GM12878 (cell line): ENCODE results near the gene NEB. TPM values are rescaled to one million over a fixed set of nuclear protein-coding genes. Genes with fewer than 3 reads are reported as not detected.

Source experiments
- BHLHE40 ChIP-seq, 2 experiments: fragments of 450-650 bp in 1 of 2; IDR thresholded peaks; 2 replicates each; pipeline ENCODE4 v1.6.1; 2011 to 2017; ENCODE audit warnings: low read depth in 2 of 2, borderline replicate concordance in 1 of 2, improper control_type of control experiment in 1 of 2, low read length in 1 of 2, mild to moderate bottlenecking in 1 of 2
- CHD4 ChIP-seq: fragments of 200-600 bp; sonication (generic); IDR thresholded peaks from 2 replicates; pipeline ENCODE4 v1.6.1; 2016; ENCODE audit warnings: mild to moderate bottlenecking
- NFYB ChIP-seq: IDR thresholded peaks from 2 replicates; pipeline ENCODE4 v1.6.1; 2011; ENCODE audit warnings: low read depth, mild to moderate bottlenecking, low read length, improper control_type of control experiment, moderate library complexity; ENCODE audit not compliant: insufficient read depth
- NRF1 ChIP-seq: conservative IDR thresholded peaks from 2 replicates; pipeline ENCODE4 v1.6.1; 2011; ENCODE audit warnings: mild to moderate bottlenecking, low read depth, low read length, improper control_type of control experiment
- PAX5 ChIP-seq: IDR thresholded peaks from 2 replicates; pipeline ENCODE4 v1.6.1; 2011; ENCODE audit warnings: low read depth, low read length, borderline replicate concordance
- SIX5 ChIP-seq: IDR thresholded peaks from 2 replicates; pipeline ENCODE4 v1.6.1; 2011; ENCODE audit warnings: mild to moderate bottlenecking, low read depth, low read length, moderate library complexity; ENCODE audit not compliant: severe bottlenecking
- SRF ChIP-seq, 2 experiments: IDR thresholded peaks; 2 replicates each; pipeline ENCODE4 v1.6.1; 2011; ENCODE audit warnings: low read depth in 2 of 2, low read length in 2 of 2, mild to moderate bottlenecking in 1 of 2, moderate library complexity in 1 of 2
- polyA plus RNA-seq, 11 experiments: library from polyadenylated mRNA; depleted of rRNA in 4 of 11; unstranded in 6 of 11; stranded (reverse) in 5 of 11; fragments of >200 nt; fragmentation: Nextera tagmentation in 4 of 11; fragmentation: Illumina TruSeq in 1 of 11; extraction: Ambion mirVana in 4 of 11; extraction: Trizol in 1 of 11; gene quantifications; 1 replicate in 1 of 11; 2 replicates in 10 of 11; pipeline versions ENCODE4 v1.2.1 to v1.2.3, GENCODE V29; 2011 to 2016; ENCODE audit warnings: inconsistent platforms in 2 of 11, missing spikeins in 2 of 11, low read depth in 1 of 11
- total RNA-seq, 4 experiments: library from RNA; depleted of rRNA in 3 of 4; stranded (reverse); fragments of >200 nt in 3 of 4; fragmentation: Illumina TruSeq in 1 of 4; extraction: Trizol in 1 of 4; gene quantifications; 2 replicates each; pipeline versions ENCODE4 v1.2.1 to v1.2.3, GENCODE V29; 2013 to 2021
- TF ChIP-seq, protein P1 (sequence below): fragments of 450-650 bp; IDR thresholded peaks from 2 replicates; pipeline ENCODE4 v1.6.1; 2017; ENCODE audit warnings: mild to moderate bottlenecking
- TF ChIP-seq, protein P2 (sequence below): IDR thresholded peaks from 2 replicates; pipeline ENCODE4 v1.6.1; 2012; ENCODE audit warnings: low read depth, low read length, improper control_type of control experiment
- TF ChIP-seq, protein P3 (sequence below): fragments of 450-650 bp; IDR thresholded peaks from 2 replicates; pipeline ENCODE4 v1.6.1; 2017; ENCODE audit warnings: low read depth, mild to moderate bottlenecking, moderate library complexity
- TF ChIP-seq, protein P4 (sequence below): IDR thresholded peaks from 2 replicates; pipeline ENCODE4 v1.6.1; 2011; ENCODE audit warnings: low read depth, mild to moderate bottlenecking, low read length, moderate library complexity, borderline replicate concordance; ENCODE audit errors: extremely low read depth
- TF ChIP-seq, protein P5 (sequence below): fragments of 450-650 bp; IDR thresholded peaks from 2 replicates; pipeline ENCODE4 v1.6.1; 2018; ENCODE audit warnings: borderline replicate concordance, mild to moderate bottlenecking; ENCODE audit not compliant: partially characterized antibody

Gene NEB
- total and polyA plus RNA-seq, 10 of the 15 experiments (the other 5 are each of a cell fraction or from before 2014, with no cell fraction given): 0.04 to 0.77 (median 0.12) TPM

DNA sequence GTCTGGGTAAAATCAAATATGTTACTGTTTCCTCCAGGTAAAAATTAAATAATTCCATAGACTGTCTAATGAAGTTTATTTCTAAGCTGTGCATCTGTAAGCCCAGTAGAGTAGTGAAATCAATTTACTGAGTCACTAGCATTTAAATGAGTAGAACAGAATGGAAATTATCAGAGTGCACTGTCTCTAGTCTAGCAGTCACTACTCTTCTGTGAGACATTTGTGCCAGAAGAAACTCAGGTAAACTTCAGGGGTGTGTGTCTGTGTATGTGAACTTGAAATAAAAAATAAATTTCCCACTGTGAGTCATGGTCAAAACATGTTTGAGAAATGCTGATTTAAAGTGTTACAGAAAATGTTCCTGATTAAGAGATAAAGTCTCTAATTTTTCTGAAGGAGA lies 178.2 kb downstream of the NEB start (continued):
- TF ChIP-seq, protein P1, sequence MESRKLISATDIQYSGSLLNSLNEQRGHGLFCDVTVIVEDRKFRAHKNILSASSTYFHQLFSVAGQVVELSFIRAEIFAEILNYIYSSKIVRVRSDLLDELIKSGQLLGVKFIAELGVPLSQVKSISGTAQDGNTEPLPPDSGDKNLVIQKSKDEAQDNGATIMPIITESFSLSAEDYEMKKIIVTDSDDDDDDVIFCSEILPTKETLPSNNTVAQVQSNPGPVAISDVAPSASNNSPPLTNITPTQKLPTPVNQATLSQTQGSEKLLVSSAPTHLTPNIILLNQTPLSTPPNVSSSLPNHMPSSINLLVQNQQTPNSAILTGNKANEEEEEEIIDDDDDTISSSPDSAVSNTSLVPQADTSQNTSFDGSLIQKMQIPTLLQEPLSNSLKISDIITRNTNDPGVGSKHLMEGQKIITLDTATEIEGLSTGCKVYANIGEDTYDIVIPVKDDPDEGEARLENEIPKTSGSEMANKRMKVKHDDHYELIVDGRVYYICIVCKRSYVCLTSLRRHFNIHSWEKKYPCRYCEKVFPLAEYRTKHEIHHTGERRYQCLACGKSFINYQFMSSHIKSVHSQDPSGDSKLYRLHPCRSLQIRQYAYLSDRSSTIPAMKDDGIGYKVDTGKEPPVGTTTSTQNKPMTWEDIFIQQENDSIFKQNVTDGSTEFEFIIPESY: no peak
- TF ChIP-seq, protein P2, sequence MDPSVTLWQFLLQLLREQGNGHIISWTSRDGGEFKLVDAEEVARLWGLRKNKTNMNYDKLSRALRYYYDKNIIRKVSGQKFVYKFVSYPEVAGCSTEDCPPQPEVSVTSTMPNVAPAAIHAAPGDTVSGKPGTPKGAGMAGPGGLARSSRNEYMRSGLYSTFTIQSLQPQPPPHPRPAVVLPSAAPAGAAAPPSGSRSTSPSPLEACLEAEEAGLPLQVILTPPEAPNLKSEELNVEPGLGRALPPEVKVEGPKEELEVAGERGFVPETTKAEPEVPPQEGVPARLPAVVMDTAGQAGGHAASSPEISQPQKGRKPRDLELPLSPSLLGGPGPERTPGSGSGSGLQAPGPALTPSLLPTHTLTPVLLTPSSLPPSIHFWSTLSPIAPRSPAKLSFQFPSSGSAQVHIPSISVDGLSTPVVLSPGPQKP: no peak
- TF ChIP-seq SIX5: no peak
- TF ChIP-seq, protein P3, sequence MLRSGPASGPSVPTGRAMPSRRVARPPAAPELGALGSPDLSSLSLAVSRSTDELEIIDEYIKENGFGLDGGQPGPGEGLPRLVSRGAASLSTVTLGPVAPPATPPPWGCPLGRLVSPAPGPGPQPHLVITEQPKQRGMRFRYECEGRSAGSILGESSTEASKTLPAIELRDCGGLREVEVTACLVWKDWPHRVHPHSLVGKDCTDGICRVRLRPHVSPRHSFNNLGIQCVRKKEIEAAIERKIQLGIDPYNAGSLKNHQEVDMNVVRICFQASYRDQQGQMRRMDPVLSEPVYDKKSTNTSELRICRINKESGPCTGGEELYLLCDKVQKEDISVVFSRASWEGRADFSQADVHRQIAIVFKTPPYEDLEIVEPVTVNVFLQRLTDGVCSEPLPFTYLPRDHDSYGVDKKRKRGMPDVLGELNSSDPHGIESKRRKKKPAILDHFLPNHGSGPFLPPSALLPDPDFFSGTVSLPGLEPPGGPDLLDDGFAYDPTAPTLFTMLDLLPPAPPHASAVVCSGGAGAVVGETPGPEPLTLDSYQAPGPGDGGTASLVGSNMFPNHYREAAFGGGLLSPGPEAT: no peak
- TF ChIP-seq, protein P4, sequence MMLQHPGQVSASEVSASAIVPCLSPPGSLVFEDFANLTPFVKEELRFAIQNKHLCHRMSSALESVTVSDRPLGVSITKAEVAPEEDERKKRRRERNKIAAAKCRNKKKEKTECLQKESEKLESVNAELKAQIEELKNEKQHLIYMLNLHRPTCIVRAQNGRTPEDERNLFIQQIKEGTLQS: no peak
- TF ChIP-seq, protein P5, sequence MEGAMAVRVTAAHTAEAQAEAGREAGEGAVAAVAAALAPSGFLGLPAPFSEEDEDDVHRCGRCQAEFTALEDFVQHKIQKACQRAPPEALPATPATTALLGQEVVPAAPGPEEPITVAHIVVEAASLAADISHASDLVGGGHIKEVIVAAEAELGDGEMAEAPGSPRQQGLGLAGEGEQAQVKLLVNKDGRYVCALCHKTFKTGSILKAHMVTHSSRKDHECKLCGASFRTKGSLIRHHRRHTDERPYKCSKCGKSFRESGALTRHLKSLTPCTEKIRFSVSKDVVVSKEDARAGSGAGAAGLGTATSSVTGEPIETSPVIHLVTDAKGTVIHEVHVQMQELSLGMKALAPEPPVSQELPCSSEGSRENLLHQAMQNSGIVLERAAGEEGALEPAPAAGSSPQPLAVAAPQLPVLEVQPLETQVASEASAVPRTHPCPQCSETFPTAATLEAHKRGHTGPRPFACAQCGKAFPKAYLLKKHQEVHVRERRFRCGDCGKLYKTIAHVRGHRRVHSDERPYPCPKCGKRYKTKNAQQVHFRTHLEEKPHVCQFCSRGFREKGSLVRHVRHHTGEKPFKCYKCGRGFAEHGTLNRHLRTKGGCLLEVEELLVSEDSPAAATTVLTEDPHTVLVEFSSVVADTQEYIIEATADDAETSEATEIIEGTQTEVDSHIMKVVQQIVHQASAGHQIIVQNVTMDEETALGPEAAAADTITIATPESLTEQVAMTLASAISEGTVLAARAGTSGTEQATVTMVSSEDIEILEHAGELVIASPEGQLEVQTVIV: no peak
- no peak for TF ChIP-seq NRF1
- TF ChIP-seq SRF (IDR thresholded peaks at IDR 0.05; ENCODE audit: low read depth in 2 of 2, low read length in 2 of 2): no peak
- no peak for TF ChIP-seq CHD4
- no peak for TF ChIP-seq BHLHE40 (IDR thresholded peaks at IDR 0.05; ENCODE audit: borderline replicate concordance in 1 of 2, low read depth in 2 of 2, low read length in 1 of 2)
- no peak for TF ChIP-seq PAX5
- TF ChIP-seq NFYB: no peak
